Measurements from ENCODE around the gene PAK6.

DNA sequence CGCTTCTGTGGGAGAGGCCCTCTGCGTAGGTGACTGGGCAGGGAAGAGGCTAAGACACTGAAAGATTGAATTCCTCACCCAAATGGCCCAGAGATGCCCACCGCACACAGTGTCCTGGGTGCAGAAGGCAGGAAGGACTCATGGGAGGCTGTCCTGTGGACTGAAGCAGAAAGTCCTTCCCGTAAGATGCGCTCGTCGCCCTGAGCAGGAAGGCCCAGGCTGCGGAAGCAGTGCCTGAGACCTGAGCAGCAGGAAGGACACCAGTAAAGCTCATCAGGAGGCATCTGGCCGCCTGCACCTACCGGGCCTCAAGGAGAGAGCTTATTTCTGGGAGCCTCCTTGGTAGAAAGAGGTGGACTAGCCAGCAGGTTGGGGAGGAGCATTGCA is 3.3 kb downstream of the PAK6 start:
- TF ChIP-seq, protein P1, sequence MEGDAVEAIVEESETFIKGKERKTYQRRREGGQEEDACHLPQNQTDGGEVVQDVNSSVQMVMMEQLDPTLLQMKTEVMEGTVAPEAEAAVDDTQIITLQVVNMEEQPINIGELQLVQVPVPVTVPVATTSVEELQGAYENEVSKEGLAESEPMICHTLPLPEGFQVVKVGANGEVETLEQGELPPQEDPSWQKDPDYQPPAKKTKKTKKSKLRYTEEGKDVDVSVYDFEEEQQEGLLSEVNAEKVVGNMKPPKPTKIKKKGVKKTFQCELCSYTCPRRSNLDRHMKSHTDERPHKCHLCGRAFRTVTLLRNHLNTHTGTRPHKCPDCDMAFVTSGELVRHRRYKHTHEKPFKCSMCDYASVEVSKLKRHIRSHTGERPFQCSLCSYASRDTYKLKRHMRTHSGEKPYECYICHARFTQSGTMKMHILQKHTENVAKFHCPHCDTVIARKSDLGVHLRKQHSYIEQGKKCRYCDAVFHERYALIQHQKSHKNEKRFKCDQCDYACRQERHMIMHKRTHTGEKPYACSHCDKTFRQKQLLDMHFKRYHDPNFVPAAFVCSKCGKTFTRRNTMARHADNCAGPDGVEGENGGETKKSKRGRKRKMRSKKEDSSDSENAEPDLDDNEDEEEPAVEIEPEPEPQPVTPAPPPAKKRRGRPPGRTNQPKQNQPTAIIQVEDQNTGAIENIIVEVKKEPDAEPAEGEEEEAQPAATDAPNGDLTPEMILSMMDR (optimal IDR thresholded peaks at IDR 0.05 in 1 of 3, IDR thresholded peaks at IDR 0.05 in 1 of 3, conservative IDR thresholded peaks at IDR 0.05 in 1 of 3; ENCODE audit: extremely low read depth in 1 of 3, insufficient read depth in 2 of 3, low read length in 3 of 3) = no peak
- TF ChIP-seq EZH2 (IDR thresholded peaks at IDR 0.05; ENCODE audit: low read length) = no peak

All from keratinocyte (primary cell).